Spleen (tissue), 7 donors: ENCODE data around the gene SLC12A1.

Source experiments
- POLR2A ChIP-seq, 3 donors: fragments of 450-650 bp; IDR thresholded peaks; one replicate each; pipeline ENCODE4 v1.5.1; 2017; ENCODE audit warnings: antibody characterized with exemption in 3 of 3, mild to moderate bottlenecking in 1 of 3
- TF ChIP-seq, protein P1 (sequence below), 11 experiments: fragments of 200-600 bp in 7 of 11; fragments of 450-650 bp in 4 of 11; sonication (generic) in 4 of 11; IDR thresholded peaks in 8 of 11; conservative IDR thresholded peaks in 3 of 11; 1 replicate in 7 of 11; 2 replicates in 4 of 11; pipeline versions ENCODE4 v1.4.0 to v1.8.0; 2016 to 2021; ENCODE audit warnings: antibody characterized with exemption in 11 of 11, inconsistent platforms in 4 of 11, mild to moderate bottlenecking in 1 of 11
- donor health status: DM: no; HTN: no; CAD: no; lungs with moderate emphysema.
- donor health status: DM: no; HTN: no; CAD: no.
- donor health status: DM: no; HTN: no; CAD: no.

DNA sequence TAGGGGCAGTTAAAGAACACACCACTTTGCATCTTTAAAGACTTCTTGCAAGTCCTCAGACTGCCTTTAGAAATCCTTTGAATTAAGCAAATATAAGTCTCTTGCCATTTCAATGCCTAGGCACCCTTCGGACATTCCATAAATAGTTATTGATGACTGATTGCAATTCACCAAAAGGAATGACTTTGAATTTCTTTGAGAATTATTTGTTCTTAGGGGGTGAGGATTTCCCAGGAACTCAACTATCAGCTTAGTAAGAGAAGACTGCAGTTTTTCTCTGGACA lies 27.5 kb upstream of the SLC12A1 start:
- TF ChIP-seq POLR2A (IDR thresholded peaks at IDR 0.05) = no peak
- TF ChIP-seq, protein P1, sequence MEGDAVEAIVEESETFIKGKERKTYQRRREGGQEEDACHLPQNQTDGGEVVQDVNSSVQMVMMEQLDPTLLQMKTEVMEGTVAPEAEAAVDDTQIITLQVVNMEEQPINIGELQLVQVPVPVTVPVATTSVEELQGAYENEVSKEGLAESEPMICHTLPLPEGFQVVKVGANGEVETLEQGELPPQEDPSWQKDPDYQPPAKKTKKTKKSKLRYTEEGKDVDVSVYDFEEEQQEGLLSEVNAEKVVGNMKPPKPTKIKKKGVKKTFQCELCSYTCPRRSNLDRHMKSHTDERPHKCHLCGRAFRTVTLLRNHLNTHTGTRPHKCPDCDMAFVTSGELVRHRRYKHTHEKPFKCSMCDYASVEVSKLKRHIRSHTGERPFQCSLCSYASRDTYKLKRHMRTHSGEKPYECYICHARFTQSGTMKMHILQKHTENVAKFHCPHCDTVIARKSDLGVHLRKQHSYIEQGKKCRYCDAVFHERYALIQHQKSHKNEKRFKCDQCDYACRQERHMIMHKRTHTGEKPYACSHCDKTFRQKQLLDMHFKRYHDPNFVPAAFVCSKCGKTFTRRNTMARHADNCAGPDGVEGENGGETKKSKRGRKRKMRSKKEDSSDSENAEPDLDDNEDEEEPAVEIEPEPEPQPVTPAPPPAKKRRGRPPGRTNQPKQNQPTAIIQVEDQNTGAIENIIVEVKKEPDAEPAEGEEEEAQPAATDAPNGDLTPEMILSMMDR (IDR thresholded peaks at IDR 0.05 in 8 of 11, conservative IDR thresholded peaks at IDR 0.05 in 3 of 11) = no peak
